K562 (cell line): ENCODE measurements around the gene HSD11B1L.

ENCODE experiments used
- CHD1 ChIP-seq: fragments of 200-600 bp; sonication (generic); IDR thresholded peaks from one replicate; pipeline ENCODE4 v1.6.1; 2012; ENCODE audit warnings: mild to moderate bottlenecking, moderate library complexity, low read length, inconsistent platforms
- CTCF ChIP-seq, 3 experiments: IDR thresholded peaks in 2 of 3; conservative IDR thresholded peaks in 1 of 3; 2 replicates each; pipeline ENCODE4 v1.5.1; 2011 to 2012; ENCODE audit warnings: low read length in 3 of 3, mild to moderate bottlenecking in 3 of 3, control low read depth in 2 of 3, improper control_type of control experiment in 1 of 3, inconsistent platforms in 1 of 3, low read depth in 1 of 3, mixed read lengths in 1 of 3, moderate library complexity in 1 of 3; ENCODE audit not compliant: insufficient read depth in 2 of 3
- SP2 ChIP-seq: IDR thresholded peaks from 2 replicates; pipeline ENCODE4 v1.6.1; 2011; ENCODE audit warnings: mild to moderate bottlenecking, low read depth, low read length, moderate library complexity; ENCODE audit not compliant: poor library complexity, severe bottlenecking; ENCODE audit errors: extremely low read depth
- ZNF316 ChIP-seq: fragments of 450-650 bp; IDR thresholded peaks from 2 replicates; pipeline ENCODE4 v1.6.1; 2016

DNA sequence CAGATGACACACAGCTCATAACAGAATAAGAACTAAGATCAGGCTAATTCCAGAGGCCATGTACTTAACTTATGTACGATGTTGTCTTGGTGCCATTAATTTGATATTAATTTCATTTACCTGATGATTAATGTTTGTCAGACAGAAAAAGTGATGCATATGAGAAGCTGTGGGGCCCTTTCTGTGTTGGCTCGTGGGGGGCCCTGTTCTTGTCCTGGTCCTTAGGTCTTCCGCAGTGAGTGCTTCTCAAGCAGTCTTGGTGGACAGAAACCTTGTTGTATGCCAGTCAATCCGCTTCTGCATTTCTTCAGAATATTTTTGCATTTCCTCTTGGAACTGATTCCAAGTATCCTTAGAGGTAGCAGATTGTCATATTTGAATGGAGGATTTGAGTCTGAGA lies 37.8 kb upstream of the HSD11B1L start:
- TF ChIP-seq CTCF (IDR thresholded peaks at IDR 0.05 in 2 of 3, conservative IDR thresholded peaks at IDR 0.05 in 1 of 3; ENCODE audit: insufficient read depth in 2 of 3, low read depth in 1 of 3, low read length in 3 of 3) (no peak), ZNF316 (no peak), CHD1 (no peak), SP2 (no peak)
